Anterior cingulate cortex (tissue), 58 donors: ENCODE results near the gene TCF21.

ENCODE experiments used
- DNase-seq, 58 donors: peaks; one replicate each; lab custom pipeline; 2025; lab: John Stamatoyannopoulos, UW

The TCF21 gene

GRCh38 chr6:133887880-133888230 is 1.1 kb upstream of the TCF21 start:
- no peak for DNase-seq

- DNase-seq, result no peak
Measured at GRCh38 chr6:133889557-133890403, 867 bp downstream of the TCF21 start.

- no peak for DNase-seq
Measured at GRCh38 chr6:133890711-133891148, 1.8 kb downstream of the TCF21 start.

DNA sequence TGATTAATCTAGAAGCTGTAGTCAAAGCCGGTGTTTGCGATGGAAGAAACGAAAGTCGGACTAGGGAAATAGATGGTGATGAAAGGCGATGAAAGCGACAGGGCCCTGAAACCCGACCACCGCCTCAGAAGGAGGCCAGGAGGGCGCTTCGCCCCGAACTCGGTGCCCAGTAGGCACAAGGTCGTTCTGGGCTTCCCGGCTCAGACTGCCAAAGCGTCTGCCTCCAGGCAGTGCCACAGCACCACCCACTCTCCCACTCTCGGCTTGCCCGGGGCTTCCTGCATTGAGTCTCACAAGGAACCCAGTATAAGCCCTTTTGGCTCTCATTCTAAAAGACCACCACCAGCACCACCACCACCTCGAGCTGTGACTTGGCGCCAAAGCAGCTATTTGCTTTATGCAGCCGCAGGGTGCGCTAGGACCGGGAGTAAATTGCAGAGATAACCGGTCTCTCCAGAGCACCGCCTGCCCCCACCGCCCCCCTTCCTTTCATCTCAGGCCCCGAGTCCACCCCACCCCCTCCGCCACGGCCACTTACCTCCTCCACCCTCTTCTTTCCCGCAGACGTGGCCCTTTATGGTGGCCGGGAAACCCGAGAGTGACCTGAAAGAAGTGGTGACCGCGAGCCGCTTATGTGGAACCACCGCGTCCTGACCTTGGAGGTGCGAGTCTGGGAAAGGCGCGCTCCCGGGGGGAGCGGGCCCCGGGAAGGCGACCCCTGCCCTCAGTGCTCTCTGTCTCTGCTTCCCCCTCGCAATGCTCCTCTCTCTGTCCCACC is 2.4 kb downstream of the TCF21 start:
- DNase-seq, result no peak

GRCh38 chr6:133891927-133892812 is 3.3 kb downstream of the TCF21 start:
- DNase-seq, result no peak

DNA sequence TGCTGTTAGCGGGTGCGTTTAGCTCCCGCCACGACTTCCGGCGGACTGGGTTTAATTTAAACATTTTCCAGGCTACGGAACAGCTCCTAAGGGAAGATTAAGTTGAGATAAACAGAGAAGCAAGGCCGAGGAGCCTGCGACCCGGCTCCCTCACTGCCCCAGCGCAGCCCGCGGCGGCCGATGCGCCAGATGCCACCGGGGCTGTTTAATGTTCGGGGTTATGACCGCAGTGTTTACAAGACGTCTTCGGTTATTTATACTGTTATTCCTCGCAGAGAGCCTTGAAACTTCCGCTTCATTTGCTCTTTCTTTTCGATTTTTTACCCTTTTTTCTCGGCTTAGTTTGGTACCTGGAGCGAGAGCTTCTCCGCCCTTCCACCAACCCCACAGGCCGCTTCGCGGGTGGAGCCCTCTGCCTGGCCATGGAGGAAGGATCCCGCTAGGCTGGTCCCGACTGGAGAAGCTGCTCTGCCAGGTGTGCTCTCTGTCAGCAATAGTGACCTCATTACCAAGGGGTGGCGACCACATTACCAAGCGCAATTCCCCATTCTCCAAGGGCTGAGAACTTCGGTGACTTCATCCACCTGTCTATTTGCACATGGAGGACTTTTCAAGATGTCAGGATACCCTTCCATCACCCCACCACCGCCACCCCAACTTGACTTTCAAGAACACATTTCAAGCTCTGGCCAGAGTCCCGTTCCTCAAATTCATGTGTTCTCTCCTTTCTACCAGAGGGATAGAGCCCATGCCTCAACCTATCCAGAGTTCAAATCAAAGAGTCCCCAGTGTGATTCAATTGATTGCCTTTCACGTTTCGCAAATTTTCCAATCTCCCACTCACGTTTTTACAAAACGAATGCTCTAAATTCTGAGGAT is 4.1 kb downstream of the TCF21 start:
- DNase-seq, result no peak

DNA sequence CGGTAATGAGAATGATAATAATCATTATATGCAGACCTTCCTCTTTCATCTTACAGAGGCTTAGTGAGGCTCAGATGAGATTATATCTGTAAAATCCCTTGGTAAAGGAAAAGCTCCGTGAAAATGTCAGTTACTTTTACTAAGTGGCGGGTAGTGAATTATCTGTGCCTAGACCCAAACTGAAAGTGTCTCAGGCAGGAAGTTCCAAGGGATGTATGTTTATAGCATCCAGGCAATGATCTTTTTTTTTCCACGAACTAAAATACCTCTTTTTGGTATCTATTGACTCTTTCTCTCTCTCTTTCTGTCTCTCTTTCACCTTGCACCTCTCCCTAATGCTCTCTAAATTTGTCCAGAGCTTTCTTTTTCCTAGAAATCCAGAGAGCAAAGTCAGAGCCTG is 5.0 kb downstream of the TCF21 start:
- DNase-seq, result no peak

DNA sequence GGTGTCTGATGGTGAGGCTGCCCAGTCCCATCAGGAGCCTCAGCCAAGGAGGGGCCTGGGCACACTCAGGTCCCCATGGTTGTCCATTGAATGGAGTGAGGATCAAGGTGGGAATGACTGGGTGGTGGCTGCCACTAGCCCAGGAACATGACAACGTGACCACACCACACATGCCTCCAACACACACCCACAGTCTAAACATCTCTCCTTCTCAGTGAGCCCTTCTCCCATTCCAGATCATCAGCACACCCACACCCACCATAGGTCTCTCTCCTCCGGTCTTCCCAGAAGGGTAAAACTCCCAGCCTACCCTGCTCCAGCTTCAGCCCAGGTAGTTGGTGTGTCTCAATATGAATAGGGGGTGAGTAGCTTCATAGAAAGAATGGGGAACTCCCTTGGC is 5.5 kb downstream of the TCF21 start:
- no peak for DNase-seq

GRCh38 chr6:133894795-133895358 is 6.0 kb downstream of the TCF21 start:
- DNase-seq, result no peak

- no peak for DNase-seq
Measured at GRCh38 chr6:133895573-133896343, 6.8 kb downstream of the TCF21 start.

GRCh38 chr6:133896344-133896721 is 7.4 kb downstream of the TCF21 start:
- DNase-seq, result no peak

GRCh38 chr6:133898263-133898662 is 9.3 kb downstream of the TCF21 start:
- DNase-seq, result no peak

DNA sequence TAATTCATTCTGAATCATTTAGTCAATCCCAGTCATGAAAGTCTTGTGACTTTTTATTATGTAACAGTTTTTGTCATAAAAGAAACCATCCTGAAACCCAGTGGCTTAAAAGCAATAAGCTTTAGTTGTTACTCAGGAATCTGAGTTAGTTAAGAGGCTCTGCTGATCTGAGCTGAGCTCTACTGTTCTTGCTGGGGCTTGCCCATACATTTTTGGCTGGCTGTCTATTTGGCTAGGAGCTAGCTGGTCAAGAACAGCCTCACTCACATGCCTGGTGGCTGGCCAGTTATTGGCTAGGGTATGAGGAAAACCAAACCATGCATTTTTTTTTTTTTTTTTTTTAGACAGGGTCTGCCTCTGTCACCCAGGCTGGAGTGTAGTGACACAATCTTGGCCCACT is 10.6 kb downstream of the TCF21 start:
- no peak for DNase-seq

GRCh38 chr6:133903855-133904254 is 14.9 kb downstream of the TCF21 start:
- DNase-seq, result no peak

- DNase-seq, result no peak
Measured at GRCh38 chr6:133906050-133906449, 17.1 kb downstream of the TCF21 start.

GRCh38 chr6:133916650-133917151 is 27.8 kb downstream of the TCF21 start:
- peak in 57 of 58 donors; percentile 3 to 93 (median 69) for DNase-seq

DNA sequence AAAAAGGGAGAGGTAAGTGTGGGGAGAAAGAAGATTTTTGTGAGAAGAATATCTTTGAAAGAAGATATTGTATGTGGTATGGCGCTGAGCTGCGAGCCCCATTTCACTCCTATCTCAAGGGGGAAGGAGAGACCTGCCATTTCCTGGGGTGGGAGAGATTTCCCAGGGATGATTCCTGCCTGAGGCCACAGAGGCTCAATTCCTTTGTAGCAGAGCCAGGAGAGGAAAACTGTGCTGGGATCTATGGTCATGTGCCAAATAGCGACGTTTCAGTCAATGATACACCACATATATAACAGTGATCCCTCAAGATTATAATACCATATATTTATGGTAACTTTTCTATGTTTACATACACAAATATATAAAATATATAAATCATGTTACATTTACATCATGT is 28.9 kb downstream of the TCF21 start:
- no peak for DNase-seq

DNA sequence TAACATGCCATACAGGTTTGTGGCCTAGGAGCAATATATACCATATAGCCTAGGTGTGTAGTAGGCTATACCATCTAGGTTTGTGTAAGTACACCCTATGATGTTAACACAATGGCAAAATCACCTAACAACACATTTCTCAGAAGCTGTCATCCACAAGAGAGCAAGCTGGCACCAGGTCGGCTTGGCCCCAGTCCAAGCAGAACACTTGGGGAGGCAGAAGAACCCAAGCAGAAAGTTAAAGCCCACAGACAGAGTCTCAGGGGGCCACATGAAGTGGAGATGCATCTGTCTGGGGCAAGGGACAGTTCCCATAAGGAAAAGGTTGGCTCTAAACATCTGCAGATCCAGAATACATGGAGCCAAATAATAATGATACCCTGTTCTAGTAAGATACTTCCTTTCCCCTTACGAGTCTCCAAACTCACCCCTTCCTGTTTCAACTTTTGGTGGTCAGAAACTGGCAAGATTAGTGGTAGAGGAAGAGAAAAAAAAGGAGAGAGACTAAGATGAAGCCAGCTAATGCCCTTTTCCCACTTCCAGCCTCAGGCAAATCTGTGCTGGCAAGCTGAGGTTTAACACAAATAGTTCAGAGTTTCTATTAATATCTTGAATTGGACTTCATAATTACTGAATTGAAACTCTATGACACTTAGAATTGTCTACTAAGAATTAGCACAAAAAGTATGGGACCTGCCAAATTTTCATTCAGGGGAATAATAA is 29.5 kb downstream of the TCF21 start:
- DNase-seq, result no peak
